Measurements from ENCODE around the gene TRIO. TPM values are rescaled to one million over a fixed set of nuclear protein-coding genes. Genes with fewer than 3 reads are reported as not detected.
"Not testable (repeated sequence)": the region's sequence is repeated elsewhere in the genome, so short reads cannot be mapped to it uniquely, and the experiment has no call there.

TRIO gene
- total and polyA plus RNA-seq, 8 donors, result 84.4 to 151 (median 93.7) TPM

GRCh38 chr5:14206028-14206725 is 63.0 kb downstream of the TRIO start:
- intact Hi-C loops (cut with DNase I), result no loop called here
- DNase-seq (no peak), ATAC-seq (no peak)
- H3K27ac ChIP-seq, result no peak overlapping the region
- H3K27me3 ChIP-seq, result no peaks in the 10 kb centered on the region
- no peak for TF ChIP-seq CTCF (IDR thresholded peaks at IDR 0.05)
- peaks cover 41 to 87% of the 10 kb centered on the region in 2 donors for H3K4me1 ChIP-seq
- H3K9me3 ChIP-seq, result no peaks in the 10 kb centered on the region
- no peaks in the 10 kb centered on the region for H3K36me3 ChIP-seq
- no peak overlapping the region for H3K4me3 ChIP-seq

GRCh38 chr5:14207428-14207827 is 64.3 kb downstream of the TRIO start:
- H3K27ac ChIP-seq, result peak overlapping the region; percentile 19 to 77
- ATAC-seq, result peak; percentile 7
- H3K4me1 ChIP-seq, result peaks cover 39 to 93% of the 10 kb centered on the region in 2 donors
- DNase-seq; H3K27me3 ChIP-seq; H3K4me3 ChIP-seq; H3K36me3 ChIP-seq; H3K9me3 ChIP-seq; intact Hi-C loops (cut with DNase I): not testable (repeated sequence)

- H3K4me3 ChIP-seq, result no peak overlapping the region
- H3K27ac ChIP-seq, result peak overlapping the region; percentile 19 to 77
- no peaks in the 10 kb centered on the region for H3K36me3 ChIP-seq
- H3K27me3 ChIP-seq, result no peaks in the 10 kb centered on the region
- no peaks in the 10 kb centered on the region for H3K9me3 ChIP-seq
- no peak for TF ChIP-seq CTCF (IDR thresholded peaks at IDR 0.05)
- DNase-seq (peak in 2 of 4 donors; percentile 50 to 54), ATAC-seq (peak; percentile 71)
- H3K4me1 ChIP-seq, result peaks cover 39 to 93% of the 10 kb centered on the region in 2 donors
- intact Hi-C loops (cut with DNase I), result no loop called here
Measured at GRCh38 chr5:14208071-14209021, 65.2 kb downstream of the TRIO start.

- DNase-seq (no peak), ATAC-seq (no peak)
- Histone ChIP-seq H3K36me3 (no peaks in the 10 kb centered on the region), H3K9me3 (no peaks in the 10 kb centered on the region), H3K27ac (peak overlapping the region; percentile 19 to 77), H3K4me1 (peaks cover 32 to 92% of the 10 kb centered on the region in 2 donors), H3K27me3 (no peaks in the 10 kb centered on the region), H3K4me3 (no peak overlapping the region)
- intact Hi-C loops (cut with DNase I), result no loop called here
- no peak for TF ChIP-seq CTCF (IDR thresholded peaks at IDR 0.05)
Measured at GRCh38 chr5:14209222-14209822, 66.2 kb downstream of the TRIO start.

- peak overlapping the region in 1 of 2 donors; percentile 13 for H3K27ac ChIP-seq
- no peak for DNase-seq
Measured at GRCh38 chr5:14209836-14210235, 66.7 kb downstream of the TRIO start.

More at GRCh38 chr5:14209836-14210235, 66.7 kb downstream of the TRIO start:
- Histone ChIP-seq H3K9me3 (no peaks in the 10 kb centered on the region), H3K4me3 (no peak overlapping the region), H3K27me3 (no peaks in the 10 kb centered on the region), H3K4me1 (peaks cover 27 to 87% of the 10 kb centered on the region in 2 donors), H3K36me3 (no peaks in the 10 kb centered on the region)
- ATAC-seq, result no peak
- TF ChIP-seq CTCF (IDR thresholded peaks at IDR 0.05), result no peak
- intact Hi-C loops (cut with DNase I), result no loop called here

Measured in left lung (tissue), 10 donors.